HG02759 (cell line): ENCODE results near the gene DERL3.

Experiments used
- ATAC-seq: cut with Tn5 transposase; IDR thresholded peaks from one replicate; pipeline ENCODE4 v1.9.1; 2021; ENCODE audit warnings: mild to moderate bottlenecking, moderate library complexity; ENCODE audit not compliant: unreplicated experiment

Gene DERL3

GRCh38 chr22:23833017-23833751, 5.6 kb downstream of the DERL3 start:
- ATAC-seq = no peak

GRCh38 chr22:23832226-23833016, 6.4 kb downstream of the DERL3 start:
- ATAC-seq = no peak

- ATAC-seq = no peak
Observed at GRCh38 chr22:23831781-23832180, 7.0 kb downstream of the DERL3 start.

- no peak for ATAC-seq
Observed at GRCh38 chr22:23831261-23831660, 7.5 kb downstream of the DERL3 start.

- ATAC-seq = no peak
Observed at GRCh38 chr22:23829845-23830372, 8.9 kb downstream of the DERL3 start.

- ATAC-seq = no peak
Observed at GRCh38 chr22:23828800-23829680, 9.8 kb downstream of the DERL3 start.

- no peak for ATAC-seq
Observed at GRCh38 chr22:23827351-23827995, 11.3 kb downstream of the DERL3 start.

GRCh38 chr22:23826510-23827350, 12.1 kb downstream of the DERL3 start:
- no peak for ATAC-seq

GRCh38 chr22:23825246-23825905, 13.4 kb downstream of the DERL3 start:
- no peak for ATAC-seq

- ATAC-seq = no peak
Observed at GRCh38 chr22:23824476-23825245, 14.1 kb downstream of the DERL3 start.

GRCh38 chr22:23823331-23823791, 15.4 kb downstream of the DERL3 start:
- ATAC-seq = no peak

GRCh38 chr22:23822101-23822671, 16.6 kb downstream of the DERL3 start:
- no peak for ATAC-seq

GRCh38 chr22:23820748-23821211, 18.0 kb downstream of the DERL3 start:
- ATAC-seq = no peak

GRCh38 chr22:23818541-23818940, 20.3 kb downstream of the DERL3 start:
- no peak for ATAC-seq

- ATAC-seq = no peak
Observed at GRCh38 chr22:23817146-23817545, 21.7 kb downstream of the DERL3 start.

GRCh38 chr22:23816156-23816976, 22.4 kb downstream of the DERL3 start:
- ATAC-seq = no peak
